A549 (cell line): ENCODE results near the gene FBXO41. TPM values are rescaled to one million over a fixed set of nuclear protein-coding genes. Genes with fewer than 3 reads are reported as not detected.

Experiments
- ATAC-seq, 2 experiments: fragments of 200-7000 bp in 1 of 2; fragments of >200 bp in 1 of 2; cut with Nextera tagmentation in 1 of 2; cut with Tn5 transposase in 1 of 2; 3 replicates each; pipeline versions ENCODE4 v1.8.0 to v1.9.1; 2018 to 2020; ENCODE audit warnings: mild to moderate bottlenecking in 1 of 2, moderate library complexity in 1 of 2
- CTCF ChIA-PET: fragments of 300-600 bp; sonication (Branson Sonifier 250); formaldehyde crosslinking; extraction: SDS; loops from one replicate; lab custom pipeline; 2021; ENCODE audit warnings: antibody characterized with exemption, inconsistent platforms; lab: Yijun Ruan, JAX
- POLR2A ChIA-PET: fragments of 350-600 bp; formaldehyde crosslinking; extraction: SDS; loops from one replicate; lab custom pipeline; 2021; ENCODE audit warnings: antibody characterized with exemption, inconsistent platforms; lab: Yijun Ruan, JAX
- DNase-seq, 2 experiments: peaks; one replicate each; pipeline versions ENCODE4 v3.0.0 to v3.0.0-alpha.2; 2011 to 2016; ENCODE audit warnings: low read depth in 1 of 2, low spot score in 1 of 2
- FAIRE-seq: peaks from 2 replicates; lab custom pipeline; 2011; peaks lifted over from hg19 to GRCh38; lab: Jason Lieb, UNC
- H3K27ac ChIP-seq, 2 experiments: fragments of >200 bp; sonication (Bioruptor Twin); formaldehyde crosslinking; 3 replicates each; pipeline ENCODE4 v1.5.1; 2016 to 2017
- H3K4me1 ChIP-seq: fragments of >200 bp; sonication (Bioruptor Twin); formaldehyde crosslinking; 3 replicates; pipeline ENCODE4 v1.6.1; 2016
- H3K4me2 ChIP-seq: fragments of >200 bp; sonication (Bioruptor Twin); formaldehyde crosslinking; 3 replicates; pipeline ENCODE4 v1.6.1; 2016
- H3K4me3 ChIP-seq: fragments of >200 bp; sonication (Bioruptor Twin); formaldehyde crosslinking; 3 replicates; pipeline ENCODE4 v1.5.1; 2016
- H3K9me3 ChIP-seq: fragments of >200 bp; sonication (Bioruptor Twin); formaldehyde crosslinking; 3 replicates; pipeline ENCODE4 v1.6.1; 2016
- BHLHE40 ChIP-seq: IDR thresholded peaks from 2 replicates; pipeline ENCODE4 v1.6.1; 2012; ENCODE audit warnings: low read depth, low read length, inconsistent platforms
- CEBPB ChIP-seq, 2 experiments: fragments of >200 bp in 1 of 2; sonication (Bioruptor Twin) in 1 of 2; formaldehyde crosslinking in 1 of 2; IDR thresholded peaks; 2 replicates each; pipeline ENCODE4 v1.6.1; 2012 to 2016
- CHD4 ChIP-seq: fragments of 200-600 bp; sonication (generic); IDR thresholded peaks from 2 replicates; pipeline ENCODE4 v1.6.1; 2016; ENCODE audit warnings: antibody characterized with exemption, mild to moderate bottlenecking, borderline replicate concordance
- CTCF ChIP-seq: fragments of >200 bp; sonication (Bioruptor Twin); formaldehyde crosslinking; IDR thresholded peaks from 3 replicates; pipeline ENCODE4 v1.5.1; 2016
- E2F6 ChIP-seq: IDR thresholded peaks from 2 replicates; pipeline ENCODE4 v1.6.1; 2012; ENCODE audit warnings: low read depth, borderline replicate concordance
- ELK1 ChIP-seq: fragments of 150-350 bp; IDR thresholded peaks from 2 replicates; pipeline ENCODE4 v1.6.1; 2014; ENCODE audit warnings: low read depth, mild to moderate bottlenecking, low read length
- FOSB ChIP-seq: fragments of 250-450 bp; sonication (Bioruptor Pico); IDR thresholded peaks from 2 replicates; pipeline ENCODE4 v1.5.0; 2020; ENCODE audit warnings: mild to moderate bottlenecking, moderate library complexity
- FOXS1 ChIP-seq: fragments of 250-450 bp; sonication (Bioruptor Pico); IDR thresholded peaks from 2 replicates; pipeline ENCODE4 v1.5.0; 2020; ENCODE audit warnings: mild to moderate bottlenecking, moderate library complexity
- HDAC2 ChIP-seq: fragments of 200-600 bp; sonication (generic); IDR thresholded peaks from 2 replicates; pipeline ENCODE4 v1.6.1; 2016
- HOXA7 ChIP-seq: fragments of 250-450 bp; sonication (Bioruptor Pico); IDR thresholded peaks from 2 replicates; pipeline ENCODE4 v1.5.0; 2020; ENCODE audit warnings: mild to moderate bottlenecking, moderate library complexity
- HOXB13 ChIP-seq: fragments of 250-450 bp; sonication (Bioruptor Pico); IDR thresholded peaks from 2 replicates; pipeline ENCODE4 v1.5.0; 2020; ENCODE audit warnings: low read depth, mild to moderate bottlenecking, moderate library complexity
- JUNB ChIP-seq: fragments of >200 bp; sonication (Bioruptor Twin); formaldehyde crosslinking; IDR thresholded peaks from 2 replicates; pipeline ENCODE4 v1.6.1; 2016
- MYC ChIP-seq: IDR thresholded peaks from 2 replicates; pipeline ENCODE4 v1.6.1; 2012; ENCODE audit warnings: mild to moderate bottlenecking, inconsistent platforms, low read length, improper control_type of control experiment, borderline replicate concordance
- NR3C1 ChIP-seq: fragments of >200 bp; sonication (Bioruptor Twin); formaldehyde crosslinking; IDR thresholded peaks from 3 replicates; pipeline ENCODE4 v1.6.1; 2017
- PHF8 ChIP-seq: fragments of 200-600 bp; sonication (generic); IDR thresholded peaks from 2 replicates; pipeline ENCODE4 v1.6.1; 2016; ENCODE audit warnings: low read depth, mild to moderate bottlenecking, antibody characterized with exemption, moderate library complexity, borderline replicate concordance
- POLR2AphosphoS2 ChIP-seq: conservative IDR thresholded peaks from 2 replicates; pipeline ENCODE4 v1.6.1; 2012; ENCODE audit warnings: low read length, improper control_type of control experiment, inconsistent platforms
- RNF2 ChIP-seq: fragments of 200-600 bp; sonication (generic); IDR thresholded peaks from 2 replicates; pipeline ENCODE4 v1.6.1; 2016; ENCODE audit warnings: low read depth, mild to moderate bottlenecking, antibody characterized with exemption, moderate library complexity, borderline replicate concordance
- SMC3 ChIP-seq: fragments of >200 bp; sonication (Bioruptor Twin); formaldehyde crosslinking; IDR thresholded peaks from 3 replicates; pipeline ENCODE4 v1.6.1; 2018; ENCODE audit warnings: inconsistent platforms
- SREBF2 ChIP-seq: fragments of 450-650 bp; IDR thresholded peaks from 2 replicates; pipeline ENCODE4 v1.6.1; 2014; ENCODE audit warnings: mild to moderate bottlenecking, moderate library complexity
- TP53 ChIP-seq: fragments of 250-450 bp; sonication (Bioruptor Pico); IDR thresholded peaks from 2 replicates; pipeline ENCODE4 v1.5.0; 2021; ENCODE audit warnings: mild to moderate bottlenecking, moderate library complexity
- ZC3H11A ChIP-seq: fragments of 450-650 bp; IDR thresholded peaks from 2 replicates; pipeline ENCODE4 v1.6.1; 2014; ENCODE audit warnings: antibody characterized with exemption, mild to moderate bottlenecking
- ZNF302 ChIP-seq: fragments of 250-450 bp; sonication (Bioruptor Pico); IDR thresholded peaks from 2 replicates; pipeline ENCODE4 v1.9.0; 2021; ENCODE audit warnings: inconsistent platforms, mild to moderate bottlenecking, moderate library complexity
- WGBS: methylation state at CpG from one replicate; pipeline ENCODE4 v1.1.6; 2017; ENCODE audit errors: missing lambda C conversion rate; 5-methylcytosine and 5-hydroxymethylcytosine counted together
- polyA plus RNA-seq, 4 experiments: library from polyadenylated mRNA; depleted of rRNA in 3 of 4; stranded (reverse); fragments of >200 nt; fragmentation: RNase III in 1 of 4; extraction: RNeasy Plus Mini Kit Qiagen cat#74134 plus additional on column Dnase treatment in 1 of 4; gene quantifications; 2 replicates in 3 of 4; 3 replicates in 1 of 4; pipeline ENCODE4 v1.2.3, GENCODE V29; 2011 to 2017
- TF ChIP-seq, protein P1 (sequence below): fragments of 250-450 bp; sonication (Bioruptor Pico); IDR thresholded peaks from 2 replicates; pipeline ENCODE4 v1.5.0; 2020; ENCODE audit warnings: low read depth, mild to moderate bottlenecking, moderate library complexity

Gene FBXO41
- polyA plus RNA-seq, 2 of the 4 experiments (the other 2 are of a cell fraction), result 3.2 to 6.4 TPM

GRCh38 chr2:73283545-73284295 lies 558 bp downstream of the FBXO41 start:
- CTCF ChIA-PET, result interaction anchor here (3.4 to 8.8 kb wide), 2 partner anchors 7 to 12 kb away, joined by 13 to 107 read pairs; partner anchors contain the start of gene EGR4
- FAIRE-seq (no peak), ATAC-seq (peak; percentile 36 to 70), DNase-seq (no peak)
- Histone ChIP-seq H3K27ac (peak overlapping the region; percentile 78 to 90), H3K4me1 (peaks cover 12% of the 10 kb centered on the region; the same call in 1 of the 3 replicates), H3K4me2 (peak overlapping the region; percentile 81), H3K4me3 (peak overlapping the region; percentile 77), H3K9me3 (no peaks in the 10 kb centered on the region)
- POLR2A ChIA-PET, result interaction anchor here (0.8 kb wide), 1 partner anchor 51 kb away, joined by 3 read pairs; the partner anchor contains the start of gene PRADC1
- TF ChIP-seq RNF2 (peak; percentile 36; the same call in 1 of the 2 replicates), NR3C1 (no peak), PHF8 (peak; percentile 82; the same call in 1 of the 2 replicates)
- WGBS, result 21% methylated on average over 20 of the region's 43 CpGs

GRCh38 chr2:73282924-73283544 lies 1.2 kb downstream of the FBXO41 start:
- H3K27ac ChIP-seq, result peak overlapping the region in 1 of 2 experiments; percentile 90; a peak in 3 of 6 replicates
- ATAC-seq (no peak), DNase-seq (no peak), FAIRE-seq (no peak)
- WGBS, result 77% methylated on average over 5 of the region's 5 CpGs
- H3K4me2 ChIP-seq, result peak overlapping the region; percentile 81
- CTCF ChIA-PET, result interaction anchor here (3.4 to 8.8 kb wide), 2 partner anchors 8 to 11 kb away, joined by 13 to 107 read pairs; partner anchors contain the start of gene EGR4
- H3K4me3 ChIP-seq, result peak overlapping the region; percentile 77; the same call in 2 of the 3 replicates
- no peak for TF ChIP-seq SREBF2
- no peak for TF ChIP-seq CHD4
- TF ChIP-seq CEBPB (IDR thresholded peaks at IDR 0.05), result no peak
- no peak for TF ChIP-seq POLR2AphosphoS2
- TF ChIP-seq JUNB, result no peak
- no peak for TF ChIP-seq HOXB13 (CRISPR knock-in tag)
- TF ChIP-seq HOXA7 (CRISPR knock-in tag), result no peak
- TF ChIP-seq ELK1, result no peak
- TF ChIP-seq ZC3H11A, result no peak
- no peak for TF ChIP-seq FOSB (CRISPR knock-in tag)
- no peak for TF ChIP-seq CTCF
- TF ChIP-seq ZNF302 (CRISPR knock-in tag), result no peak
- TF ChIP-seq MYC, result no peak
- no peak for TF ChIP-seq SMC3
- peaks cover 12% of the 10 kb centered on the region; the same call in 1 of the 3 replicates for H3K4me1 ChIP-seq
- POLR2A ChIA-PET, result no interaction called here
- H3K9me3 ChIP-seq, result no peaks in the 10 kb centered on the region

- no peak overlapping the region for H3K27ac ChIP-seq
- no peak for DNase-seq
- no peaks in the 10 kb centered on the region for H3K9me3 ChIP-seq
- H3K4me2 ChIP-seq, result no peak overlapping the region
- ATAC-seq, result no peak
- ChIA-PET CTCF (interaction anchor here (1.1 to 8.8 kb wide), 3 partner anchors 9 to 43 kb away, joined by 3 to 107 read pairs (median 13); partner anchors contain the start of gene EGR4), POLR2A (no interaction called here)
- no peak for FAIRE-seq
- no peak overlapping the region for H3K4me3 ChIP-seq
- peaks cover 12% of the 10 kb centered on the region; the same call in 1 of the 3 replicates for H3K4me1 ChIP-seq
- TF ChIP-seq TP53 (CRISPR knock-in tag) (no peak), HDAC2 (no peak), BHLHE40 (no peak), CEBPB (IDR thresholded peaks at IDR 0.05) (no peak), ELK1 (no peak), HOXA7 (CRISPR knock-in tag) (no peak), FOXS1 (no peak), E2F6 (no peak), JUNB (no peak)
- TF ChIP-seq, protein P1, sequence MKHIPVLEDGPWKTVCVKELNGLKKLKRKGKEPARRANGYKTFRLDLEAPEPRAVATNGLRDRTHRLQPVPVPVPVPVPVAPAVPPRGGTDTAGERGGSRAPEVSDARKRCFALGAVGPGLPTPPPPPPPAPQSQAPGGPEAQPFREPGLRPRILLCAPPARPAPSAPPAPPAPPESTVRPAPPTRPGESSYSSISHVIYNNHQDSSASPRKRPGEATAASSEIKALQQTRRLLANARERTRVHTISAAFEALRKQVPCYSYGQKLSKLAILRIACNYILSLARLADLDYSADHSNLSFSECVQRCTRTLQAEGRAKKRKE (CRISPR knock-in tag), result no peak
Measured at GRCh38 chr2:73281244-73281643, 3.0 kb downstream of the FBXO41 start.
